ENCODE results near the gene BTRC. TPM values are rescaled to one million over a fixed set of nuclear protein-coding genes. Genes with fewer than 3 reads are reported as not detected.

The BTRC gene
- total and polyA plus RNA-seq, 10 of the 15 experiments (the other 5 are each of a cell fraction or from before 2014, with no cell fraction given) = 2.2 to 18.6 (median 8.6) TPM

DNA sequence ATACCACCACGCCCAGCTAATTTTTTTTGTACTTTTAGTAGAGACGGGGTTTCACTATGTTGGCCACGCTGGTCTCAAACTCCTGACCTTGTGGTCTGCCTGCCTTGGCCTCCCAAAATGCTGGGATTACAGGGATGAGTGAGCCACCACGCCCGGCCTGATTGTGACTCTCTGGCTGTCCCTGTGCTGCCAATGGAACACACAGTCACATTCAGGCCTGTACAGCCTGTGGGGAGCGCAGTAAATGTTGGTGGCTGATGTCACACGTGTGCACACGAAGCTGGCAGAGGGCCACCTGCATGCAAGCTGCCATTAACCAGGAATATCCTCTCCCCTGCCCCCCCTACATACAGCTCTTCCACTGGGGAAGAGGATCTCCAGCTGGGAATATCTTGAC, 212.0 kb downstream of the BTRC start:
- peak overlapping the region; percentile 19; the same call in 1 of the 2 replicates for H2AFZ ChIP-seq (ENCODE audit: control insufficient read depth, low read depth, low read length)
- no peak for TF ChIP-seq MTA3 (IDR thresholded peaks at IDR 0.05; ENCODE audit: borderline replicate concordance, low read length)
- TF ChIP-seq KAT2A (conservative IDR thresholded peaks at IDR 0.05; ENCODE audit: control insufficient read depth, low read depth, low read length) = no peak
- TF ChIP-seq BCL11A (IDR thresholded peaks at IDR 0.05; ENCODE audit: low read depth, low read length) = no peak
- no peak for TF ChIP-seq SIN3A (IDR thresholded peaks at IDR 0.05; ENCODE audit: low read depth, low read length)
- TF ChIP-seq, protein P1, sequence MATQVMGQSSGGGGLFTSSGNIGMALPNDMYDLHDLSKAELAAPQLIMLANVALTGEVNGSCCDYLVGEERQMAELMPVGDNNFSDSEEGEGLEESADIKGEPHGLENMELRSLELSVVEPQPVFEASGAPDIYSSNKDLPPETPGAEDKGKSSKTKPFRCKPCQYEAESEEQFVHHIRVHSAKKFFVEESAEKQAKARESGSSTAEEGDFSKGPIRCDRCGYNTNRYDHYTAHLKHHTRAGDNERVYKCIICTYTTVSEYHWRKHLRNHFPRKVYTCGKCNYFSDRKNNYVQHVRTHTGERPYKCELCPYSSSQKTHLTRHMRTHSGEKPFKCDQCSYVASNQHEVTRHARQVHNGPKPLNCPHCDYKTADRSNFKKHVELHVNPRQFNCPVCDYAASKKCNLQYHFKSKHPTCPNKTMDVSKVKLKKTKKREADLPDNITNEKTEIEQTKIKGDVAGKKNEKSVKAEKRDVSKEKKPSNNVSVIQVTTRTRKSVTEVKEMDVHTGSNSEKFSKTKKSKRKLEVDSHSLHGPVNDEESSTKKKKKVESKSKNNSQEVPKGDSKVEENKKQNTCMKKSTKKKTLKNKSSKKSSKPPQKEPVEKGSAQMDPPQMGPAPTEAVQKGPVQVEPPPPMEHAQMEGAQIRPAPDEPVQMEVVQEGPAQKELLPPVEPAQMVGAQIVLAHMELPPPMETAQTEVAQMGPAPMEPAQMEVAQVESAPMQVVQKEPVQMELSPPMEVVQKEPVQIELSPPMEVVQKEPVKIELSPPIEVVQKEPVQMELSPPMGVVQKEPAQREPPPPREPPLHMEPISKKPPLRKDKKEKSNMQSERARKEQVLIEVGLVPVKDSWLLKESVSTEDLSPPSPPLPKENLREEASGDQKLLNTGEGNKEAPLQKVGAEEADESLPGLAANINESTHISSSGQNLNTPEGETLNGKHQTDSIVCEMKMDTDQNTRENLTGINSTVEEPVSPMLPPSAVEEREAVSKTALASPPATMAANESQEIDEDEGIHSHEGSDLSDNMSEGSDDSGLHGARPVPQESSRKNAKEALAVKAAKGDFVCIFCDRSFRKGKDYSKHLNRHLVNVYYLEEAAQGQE (IDR thresholded peaks at IDR 0.05; ENCODE audit: low read depth, low read length) = no peak
- TF ChIP-seq POLR2AphosphoS5 (IDR thresholded peaks at IDR 0.05; ENCODE audit: low read length) = no peak
- ATAC-seq = no peak

More for the DNA sequence above, 212.0 kb downstream of the BTRC start:
- ChIA-PET RAD21 (ENCODE audit: unreplicated experiment) (no interaction called here), CTCF (no interaction called here), POLR2A (no interaction called here), SMC1A (ENCODE audit: uncharacterized antibody, unreplicated experiment) (no interaction called here)
- BruUV-seq (replicated peaks) = no TSS peak
- intact Hi-C loops (cut with micrococcal nuclease; ENCODE audit: unreplicated experiment) (loop anchor here (5.0 kb wide), 1 partner anchor 404 kb away; no protein-coding TSS in a partner anchor), in situ Hi-C loops (cut with MboI) (no loop called here)
- H3K4me3 ChIP-seq = no peak overlapping the region
- H3K4me1 ChIP-seq (ENCODE audit: control insufficient read depth, insufficient read depth, low read length) = peaks cover 5% of the 10 kb centered on the region; the same call in 1 of the 2 replicates
- H3K27me3 ChIP-seq (replicated peaks in 1 of 2; ENCODE audit: control insufficient read depth in 2 of 2, insufficient read depth in 2 of 2, low read length in 1 of 2) = peaks cover 0 to 4% of the 10 kb centered on the region in 2 experiments; a peak in 1 of 4 replicates
- peak overlapping the region; percentile 44; the same call in 1 of the 2 replicates for H3K4me2 ChIP-seq (ENCODE audit: control insufficient read depth, insufficient read depth)
- DNase-seq (ENCODE audit: low read depth, low spot score) (no peak), FAIRE-seq (no peak)
- no peak overlapping the region for H3K27ac ChIP-seq (ENCODE audit: control insufficient read depth, insufficient read depth)
- no peak overlapping the region for H3K9ac ChIP-seq (ENCODE audit: control insufficient read depth, insufficient read depth, low read length)
- no peaks in the 10 kb centered on the region for H3K79me2 ChIP-seq (ENCODE audit: control insufficient read depth, insufficient read depth, low read length)
- no peaks in the 10 kb centered on the region for H4K20me1 ChIP-seq (ENCODE audit: control insufficient read depth, insufficient read depth)
- no peaks in the 10 kb centered on the region for H3K36me3 ChIP-seq (ENCODE audit: control insufficient read depth in 2 of 2, insufficient read depth in 2 of 2, low read length in 1 of 2)
- 80% methylated on average over 8 of the region's 8 CpGs for WGBS (ENCODE audit: insufficient coverage, insufficient replicate concordance, low lambda C conversion rate, missing lambda C conversion rate)
- H3K9me3 ChIP-seq (replicated peaks; ENCODE audit: control insufficient read depth, insufficient read depth, low read length) = no peaks in the 10 kb centered on the region

All from GM12878 (cell line).